Small intestine (tissue), 7 donors: ENCODE data around the gene CACNG4. TPM values are rescaled to one million over a fixed set of nuclear protein-coding genes. Genes with fewer than 3 reads are reported as not detected.

Experiments used
- DNase-seq, 2 donors: peaks; one replicate each; pipeline versions ENCODE4 v3.0.0 to v3.0.0-alpha.2; 2013
- FAIRE-seq: peaks from 2 replicates; lab custom pipeline; 2012; peaks lifted over from hg19 to GRCh38; lab: Jason Lieb, UNC
- H3K27ac ChIP-seq, 3 donors: one replicate each; pipeline ENCODE4 v1.5.1; 2013; ENCODE audit warnings: low read length in 2 of 3, mild to moderate bottlenecking in 2 of 3, control low read depth in 1 of 3, inconsistent platforms in 1 of 3, low read depth in 1 of 3, moderate library complexity in 1 of 3
- H3K27me3 ChIP-seq, 3 donors: one replicate each; pipeline ENCODE4 v1.6.1; 2013; ENCODE audit warnings: low read length in 3 of 3, inconsistent platforms in 1 of 3; ENCODE audit not compliant: control insufficient read depth in 3 of 3, insufficient read depth in 3 of 3
- H3K36me3 ChIP-seq, 3 donors: one replicate each; pipeline ENCODE4 v1.6.1; 2013; ENCODE audit warnings: low read length in 3 of 3, inconsistent platforms in 1 of 3, low read depth in 1 of 3, mild to moderate bottlenecking in 1 of 3, moderate library complexity in 1 of 3; ENCODE audit not compliant: control insufficient read depth in 3 of 3, insufficient read depth in 2 of 3
- H3K4me1 ChIP-seq, 3 donors: one replicate each; pipeline ENCODE4 v1.6.1; 2013; ENCODE audit warnings: low read length in 2 of 3, inconsistent platforms in 1 of 3, low read depth in 1 of 3, mild to moderate bottlenecking in 1 of 3, moderate library complexity in 1 of 3; ENCODE audit not compliant: control insufficient read depth in 3 of 3, insufficient read depth in 2 of 3
- H3K4me3 ChIP-seq, 3 donors: one replicate each; pipeline ENCODE4 v1.5.1; 2013; ENCODE audit warnings: low read length in 3 of 3, control low read depth in 1 of 3, inconsistent platforms in 1 of 3, low read depth in 1 of 3, mild to moderate bottlenecking in 1 of 3, moderate library complexity in 1 of 3
- H3K9me3 ChIP-seq, 2 donors: one replicate each; pipeline ENCODE4 v1.6.1; 2013; ENCODE audit warnings: low read depth in 1 of 2, low read length in 1 of 2; ENCODE audit not compliant: control insufficient read depth in 2 of 2, insufficient read depth in 1 of 2
- WGBS, 3 donors: extraction: QIAGEN DNeasy Blood & Tissue Kit; methylation state at CpG; one replicate each; pipeline ENCODE4 v1.1.7; 2013; 5-methylcytosine and 5-hydroxymethylcytosine counted together
- polyA plus RNA-seq, 4 donors: library from polyadenylated mRNA; stranded (reverse) in 3 of 4; unstranded in 1 of 4; fragments of 200-250 nt in 3 of 4; fragments of 120-200 nt in 1 of 4; gene quantifications; one replicate each; pipeline versions ENCODE4 v1.2.1 to v1.2.3, GENCODE V29; 2013
- donor health status: healthy with polysubstance abuse.
- donor health status: control.
- donor health status: control.
- donor health status: Bipolar disorder and iron deficiency.
- donor health status: healthy.

Gene CACNG4
- polyA plus RNA-seq, 4 donors: 0.27 to 0.64 (median 0.51) TPM; not detected in 1

DNA sequence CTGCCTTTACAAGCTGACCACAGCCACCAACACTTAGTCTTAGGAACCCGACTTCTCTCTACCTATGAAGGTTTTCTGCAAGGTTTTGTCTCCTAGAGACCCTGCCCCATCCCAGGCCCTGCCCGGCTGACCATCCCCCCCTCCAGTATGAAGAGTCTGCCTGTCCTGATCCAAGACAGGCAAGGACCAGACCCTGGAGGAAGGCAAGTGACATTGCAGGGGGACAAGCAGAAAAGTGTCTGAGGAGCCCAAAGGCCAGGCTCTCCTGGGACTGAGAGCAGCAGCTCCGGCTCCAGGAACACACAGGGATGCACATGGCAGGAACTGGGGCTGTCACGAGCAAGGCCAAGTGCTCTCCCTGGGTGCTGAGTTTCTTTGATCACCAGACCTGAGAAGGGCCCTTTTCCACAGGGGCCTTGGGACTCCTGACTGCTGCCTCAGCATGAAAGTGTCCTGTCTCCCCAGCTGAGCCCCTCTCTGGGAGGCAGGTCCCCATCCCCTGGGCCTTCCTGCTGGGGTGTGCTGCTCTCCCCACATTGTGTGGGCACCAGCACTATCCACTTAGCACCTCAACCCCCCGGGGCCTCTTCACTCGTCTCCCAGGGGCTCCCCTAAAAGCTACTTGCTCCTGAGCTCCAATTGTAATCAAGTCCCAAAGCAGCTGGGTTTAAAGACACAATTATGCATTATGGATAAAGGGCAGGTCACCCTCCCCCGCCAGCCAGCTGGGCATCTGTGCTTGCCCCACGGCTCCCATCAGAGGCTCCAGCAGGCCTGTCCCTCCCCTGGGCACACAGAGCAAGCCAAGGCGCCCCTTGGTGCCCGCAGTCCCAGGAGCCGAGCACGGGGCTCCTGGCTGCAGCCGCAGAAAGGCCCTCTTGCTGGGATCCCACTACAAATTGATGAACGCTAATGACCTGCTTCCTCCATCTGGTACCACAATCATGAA, 11.6 kb upstream of the CACNG4 start:
- H3K4me3 ChIP-seq: no peak overlapping the region
- 79 to 83% (median 83%) methylated on average over 14 of the region's 14 CpGs for WGBS, 3 donors
- no peaks in the 10 kb centered on the region for H3K27me3 ChIP-seq
- H3K4me1 ChIP-seq: peaks cover 0 to 18% (median 0%) of the 10 kb centered on the region in 3 donors
- no peak for FAIRE-seq
- H3K36me3 ChIP-seq: no peaks in the 10 kb centered on the region
- peaks cover 0 to 5% of the 10 kb centered on the region in 2 donors for H3K9me3 ChIP-seq
- DNase-seq: no peak
- peak overlapping the region in 1 of 3 donors; percentile 30 for H3K27ac ChIP-seq

GRCh38 chr17:66953630-66954020, 10.9 kb upstream of the CACNG4 start:
- H3K27ac ChIP-seq: no peak overlapping the region
- 62 to 65% (median 65%) methylated on average over 7 of the region's 7 CpGs for WGBS, 3 donors
- no peak overlapping the region for H3K4me3 ChIP-seq
- peaks cover 0 to 18% (median 0%) of the 10 kb centered on the region in 3 donors for H3K4me1 ChIP-seq
- peaks cover 0 to 5% of the 10 kb centered on the region in 2 donors for H3K9me3 ChIP-seq
- no peaks in the 10 kb centered on the region for H3K36me3 ChIP-seq
- no peak for FAIRE-seq
- DNase-seq: no peak
- peaks cover 0 to 4% (median 0%) of the 10 kb centered on the region in 3 donors for H3K27me3 ChIP-seq

- peaks cover 0 to 18% (median 0%) of the 10 kb centered on the region in 3 donors for H3K4me1 ChIP-seq
- no peak for DNase-seq
- H3K27me3 ChIP-seq: peaks cover 0 to 6% (median 0%) of the 10 kb centered on the region in 3 donors
- no peak overlapping the region for H3K27ac ChIP-seq
- WGBS, 3 donors: 77 to 86% (median 86%) methylated on average over 3 of the region's 3 CpGs
- H3K9me3 ChIP-seq: peaks cover 0 to 5% of the 10 kb centered on the region in 2 donors
- H3K36me3 ChIP-seq: no peaks in the 10 kb centered on the region
- H3K4me3 ChIP-seq: no peak overlapping the region
- no peak for FAIRE-seq
Measured at GRCh38 chr17:66954632-66955031, 9.9 kb upstream of the CACNG4 start.

DNA sequence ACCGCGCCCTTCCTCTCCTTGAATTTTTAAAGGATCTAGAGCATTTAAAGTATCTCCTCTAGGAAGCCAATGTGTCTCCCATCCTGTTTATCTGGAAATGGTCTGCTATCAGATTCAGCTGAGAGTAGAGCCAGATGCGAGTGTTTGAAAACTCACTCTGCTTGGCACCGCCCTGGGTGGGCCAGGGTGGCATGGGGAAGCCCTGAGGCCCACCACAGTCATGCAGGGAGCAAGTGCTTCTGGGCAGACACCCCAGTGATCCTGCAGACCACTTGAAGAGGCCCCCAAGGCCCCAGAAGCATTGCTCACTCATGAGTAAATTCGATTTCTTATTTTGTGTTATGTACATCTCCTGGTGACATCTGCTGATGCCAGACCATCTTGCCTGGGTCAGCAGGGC, 8.7 kb upstream of the CACNG4 start:
- Histone ChIP-seq H3K4me3 (no peak overlapping the region), H3K27ac (no peak overlapping the region), H3K4me1 (peaks cover 0 to 18% (median 0%) of the 10 kb centered on the region in 3 donors), H3K36me3 (no peaks in the 10 kb centered on the region), H3K27me3 (peaks cover 0 to 17% (median 5%) of the 10 kb centered on the region in 3 donors), H3K9me3 (no peaks in the 10 kb centered on the region)
- 85 to 90% (median 87%) methylated on average over 5 of the region's 5 CpGs for WGBS, 3 donors
- no peak for DNase-seq
- no peak for FAIRE-seq

GRCh38 chr17:66956941-66957340, 7.6 kb upstream of the CACNG4 start:
- 75 to 89% (median 79%) methylated on average over 6 of the region's 6 CpGs for WGBS, 3 donors
- DNase-seq (no peak), FAIRE-seq (no peak)

GRCh38 chr17:66957343-66957742, 7.2 kb upstream of the CACNG4 start:
- peaks cover 0 to 22% (median 13%) of the 10 kb centered on the region in 3 donors for H3K27me3 ChIP-seq
- no peaks in the 10 kb centered on the region for H3K9me3 ChIP-seq
- DNase-seq (no peak), FAIRE-seq (no peak)
- no peak overlapping the region for H3K4me3 ChIP-seq
- peaks cover 0 to 7% (median 0%) of the 10 kb centered on the region in 3 donors for H3K4me1 ChIP-seq
- H3K36me3 ChIP-seq: no peaks in the 10 kb centered on the region
- no peak overlapping the region for H3K27ac ChIP-seq
- 81 to 87% (median 85%) methylated on average over 8 of the region's 8 CpGs for WGBS, 3 donors

More at GRCh38 chr17:66956941-66957340, 7.6 kb upstream of the CACNG4 start:
- H3K4me3 ChIP-seq: no peak overlapping the region
- H3K27me3 ChIP-seq: peaks cover 0 to 18% (median 9%) of the 10 kb centered on the region in 3 donors
- peaks cover 0 to 10% (median 0%) of the 10 kb centered on the region in 3 donors for H3K4me1 ChIP-seq
- H3K36me3 ChIP-seq: no peaks in the 10 kb centered on the region
- H3K9me3 ChIP-seq: no peaks in the 10 kb centered on the region
- no peak overlapping the region for H3K27ac ChIP-seq

DNA sequence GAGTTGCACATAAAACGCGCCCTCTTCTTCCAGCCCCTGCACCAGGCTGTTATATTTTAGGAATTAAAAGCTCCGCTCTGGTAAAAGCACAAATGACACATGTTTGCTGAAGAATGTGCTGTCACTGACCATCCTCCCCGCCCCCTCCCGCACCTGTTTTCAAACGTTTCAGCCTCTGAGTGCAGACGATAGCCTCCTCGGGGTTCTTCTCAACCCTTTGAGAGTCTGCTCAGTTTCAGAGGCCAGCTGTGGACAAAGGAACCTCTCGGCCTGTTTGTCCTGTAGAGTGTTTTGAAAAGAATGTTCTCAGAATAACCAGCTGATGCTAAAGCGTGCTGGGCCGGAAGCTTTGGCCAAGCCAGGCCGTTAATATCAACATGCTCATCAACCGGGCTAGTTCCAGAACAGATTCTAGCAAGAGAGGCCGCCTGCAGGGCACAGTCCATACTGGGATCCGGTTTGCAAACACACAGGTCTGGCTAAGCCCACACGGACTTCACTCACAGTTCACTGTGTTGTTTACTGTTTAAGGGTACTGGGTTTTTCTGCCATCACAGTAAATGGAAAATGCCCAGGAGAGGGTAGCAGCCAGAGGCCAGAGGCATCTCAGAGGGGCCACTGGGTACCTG, 6.4 kb upstream of the CACNG4 start:
- FAIRE-seq (no peak), DNase-seq (no peak)
- 52 to 57% (median 55%) methylated on average over 16 of the region's 16 CpGs for WGBS, 3 donors
- no peaks in the 10 kb centered on the region for H3K36me3 ChIP-seq
- H3K27me3 ChIP-seq: peaks cover 0 to 28% (median 18%) of the 10 kb centered on the region in 3 donors
- H3K27ac ChIP-seq: no peak overlapping the region
- H3K9me3 ChIP-seq: no peaks in the 10 kb centered on the region
- no peak overlapping the region for H3K4me3 ChIP-seq
- peaks cover 0 to under 1% (median 0%) of the 10 kb centered on the region in 3 donors for H3K4me1 ChIP-seq

GRCh38 chr17:66959641-66960375, 4.7 kb upstream of the CACNG4 start:
- Histone ChIP-seq H3K27ac (no peak overlapping the region), H3K4me3 (no peak overlapping the region), H3K27me3 (peaks cover 0 to 40% (median 27%) of the 10 kb centered on the region in 3 donors), H3K36me3 (no peaks in the 10 kb centered on the region), H3K4me1 (no peaks in the 10 kb centered on the region), H3K9me3 (no peaks in the 10 kb centered on the region)
- no peak for FAIRE-seq
- no peak for DNase-seq
- WGBS, 3 donors: 66 to 78% (median 67%) methylated on average over 15 of the region's 15 CpGs
